HFF-Myc (cell line): ENCODE measurements around the gene CNNM4.

Experiments
- DNase-seq: peaks from one replicate; pipeline ENCODE4 v3.0.0-alpha.2; 2011; ENCODE audit warnings: low read depth; ENCODE audit errors: extremely low read depth
- H3K4me3 ChIP-seq: replicated peaks from 2 replicates; pipeline ENCODE4 v1.5.1; 2011; ENCODE audit warnings: low read depth, mild to moderate bottlenecking, control low read depth, low read length
- TF ChIP-seq, protein P1 (sequence below): IDR thresholded peaks from 2 replicates; pipeline ENCODE4 v1.5.1; 2012; ENCODE audit warnings: mild to moderate bottlenecking, low read depth, low read length, control low read depth; ENCODE audit errors: missing control alignments

CNNM4 gene

DNA sequence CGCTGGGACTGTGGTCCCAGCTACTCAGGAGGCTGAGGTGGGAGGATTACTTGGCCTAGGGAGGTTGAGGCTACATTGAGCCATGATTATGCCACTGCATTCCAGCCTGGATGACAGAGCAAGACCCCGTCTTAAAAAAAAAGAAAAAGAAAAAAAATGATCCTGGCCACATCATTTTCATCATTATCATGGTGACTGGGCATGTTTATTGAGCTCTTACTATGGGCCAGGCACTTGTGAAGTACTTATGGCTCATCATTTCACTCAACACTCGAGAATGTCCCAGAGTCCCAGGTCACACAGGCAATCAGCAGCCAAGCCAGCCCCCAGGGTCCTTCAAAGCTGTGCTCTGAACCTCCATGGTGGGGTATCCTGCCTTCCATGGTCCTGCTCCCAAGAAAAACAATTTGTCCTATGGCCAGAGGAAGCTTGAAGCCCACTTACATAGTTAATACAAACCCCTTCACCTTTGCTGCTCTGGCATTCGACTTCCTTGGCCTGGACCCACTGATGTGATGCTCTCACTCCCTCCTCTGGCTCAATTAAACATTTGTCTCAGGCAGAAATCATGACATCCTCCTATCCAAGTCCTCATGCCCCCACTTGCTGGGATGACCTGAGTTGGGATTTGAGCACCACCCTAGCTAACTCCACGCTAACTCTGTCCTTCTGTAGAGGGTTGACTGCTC lies 3.8 kb upstream of the CNNM4 start:
- TF ChIP-seq, protein P1, sequence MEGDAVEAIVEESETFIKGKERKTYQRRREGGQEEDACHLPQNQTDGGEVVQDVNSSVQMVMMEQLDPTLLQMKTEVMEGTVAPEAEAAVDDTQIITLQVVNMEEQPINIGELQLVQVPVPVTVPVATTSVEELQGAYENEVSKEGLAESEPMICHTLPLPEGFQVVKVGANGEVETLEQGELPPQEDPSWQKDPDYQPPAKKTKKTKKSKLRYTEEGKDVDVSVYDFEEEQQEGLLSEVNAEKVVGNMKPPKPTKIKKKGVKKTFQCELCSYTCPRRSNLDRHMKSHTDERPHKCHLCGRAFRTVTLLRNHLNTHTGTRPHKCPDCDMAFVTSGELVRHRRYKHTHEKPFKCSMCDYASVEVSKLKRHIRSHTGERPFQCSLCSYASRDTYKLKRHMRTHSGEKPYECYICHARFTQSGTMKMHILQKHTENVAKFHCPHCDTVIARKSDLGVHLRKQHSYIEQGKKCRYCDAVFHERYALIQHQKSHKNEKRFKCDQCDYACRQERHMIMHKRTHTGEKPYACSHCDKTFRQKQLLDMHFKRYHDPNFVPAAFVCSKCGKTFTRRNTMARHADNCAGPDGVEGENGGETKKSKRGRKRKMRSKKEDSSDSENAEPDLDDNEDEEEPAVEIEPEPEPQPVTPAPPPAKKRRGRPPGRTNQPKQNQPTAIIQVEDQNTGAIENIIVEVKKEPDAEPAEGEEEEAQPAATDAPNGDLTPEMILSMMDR: no peak
- no peak overlapping the region for H3K4me3 ChIP-seq
- no peak for DNase-seq

DNA sequence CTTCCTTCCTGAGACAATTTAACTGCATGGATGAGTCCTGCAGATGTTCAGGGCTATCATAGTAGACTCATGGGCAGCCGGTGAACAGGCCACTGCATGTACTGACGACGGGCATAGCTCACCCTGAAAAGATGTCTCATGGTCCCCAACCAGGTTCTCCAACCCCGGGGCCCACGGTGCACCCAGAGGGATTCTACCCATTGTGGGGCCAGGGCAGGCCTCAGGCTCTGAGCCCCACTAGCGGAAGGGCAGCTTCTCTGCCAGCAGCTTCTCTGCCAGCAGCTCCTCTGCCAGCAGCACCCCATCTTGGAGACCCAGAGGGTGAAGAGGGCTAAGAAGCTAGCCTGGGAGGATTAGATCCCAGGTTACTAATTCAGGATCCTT lies 3.2 kb upstream of the CNNM4 start:
- TF ChIP-seq, protein P1: no peak
- no peak for DNase-seq

DNA sequence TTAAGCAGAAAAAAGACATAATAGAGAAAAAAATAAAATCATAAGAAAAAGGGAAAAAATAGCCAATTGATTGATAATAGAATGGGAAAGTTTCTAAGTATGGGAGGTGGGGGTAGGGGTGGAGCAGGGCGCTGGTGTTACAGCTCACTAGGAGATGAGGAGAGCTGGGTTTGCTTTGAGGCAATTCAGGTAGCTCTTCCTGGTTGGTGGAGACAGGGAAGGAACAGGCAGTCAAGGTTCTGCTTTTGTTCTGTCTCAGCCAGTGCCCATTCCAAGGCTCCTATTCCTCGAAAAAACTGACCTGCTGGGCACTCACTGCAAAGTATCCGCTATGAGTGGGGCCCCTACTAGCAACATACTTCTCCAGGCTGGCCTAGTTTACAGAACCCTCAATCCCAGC lies 1.7 kb upstream of the CNNM4 start:
- no peak for DNase-seq
- no peak overlapping the region for H3K4me3 ChIP-seq
- TF ChIP-seq, protein P1: no peak

More for the DNA sequence above, 3.2 kb upstream of the CNNM4 start:
- H3K4me3 ChIP-seq: no peak overlapping the region

DNA sequence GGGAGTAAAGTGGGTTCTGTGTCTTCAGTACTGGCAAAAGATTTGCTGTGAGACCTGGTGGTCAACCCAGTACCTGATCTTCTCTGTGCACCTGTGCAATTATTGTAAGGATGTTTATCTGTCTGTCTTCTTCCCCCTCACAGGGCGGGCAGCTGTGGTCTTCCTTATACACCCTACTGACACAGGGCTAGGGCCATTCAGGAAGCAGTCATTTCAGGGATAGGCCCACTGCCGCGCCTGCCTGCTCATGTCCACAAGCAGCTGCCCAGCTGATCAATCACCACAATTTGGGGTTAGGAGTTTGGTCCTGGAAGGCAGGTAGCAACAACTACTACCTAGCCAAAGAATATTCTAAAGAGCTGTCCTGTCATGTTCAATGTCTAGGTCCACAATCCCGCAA lies 1.2 kb upstream of the CNNM4 start:
- DNase-seq: no peak
- TF ChIP-seq, protein P1: no peak
- no peak overlapping the region for H3K4me3 ChIP-seq

DNA sequence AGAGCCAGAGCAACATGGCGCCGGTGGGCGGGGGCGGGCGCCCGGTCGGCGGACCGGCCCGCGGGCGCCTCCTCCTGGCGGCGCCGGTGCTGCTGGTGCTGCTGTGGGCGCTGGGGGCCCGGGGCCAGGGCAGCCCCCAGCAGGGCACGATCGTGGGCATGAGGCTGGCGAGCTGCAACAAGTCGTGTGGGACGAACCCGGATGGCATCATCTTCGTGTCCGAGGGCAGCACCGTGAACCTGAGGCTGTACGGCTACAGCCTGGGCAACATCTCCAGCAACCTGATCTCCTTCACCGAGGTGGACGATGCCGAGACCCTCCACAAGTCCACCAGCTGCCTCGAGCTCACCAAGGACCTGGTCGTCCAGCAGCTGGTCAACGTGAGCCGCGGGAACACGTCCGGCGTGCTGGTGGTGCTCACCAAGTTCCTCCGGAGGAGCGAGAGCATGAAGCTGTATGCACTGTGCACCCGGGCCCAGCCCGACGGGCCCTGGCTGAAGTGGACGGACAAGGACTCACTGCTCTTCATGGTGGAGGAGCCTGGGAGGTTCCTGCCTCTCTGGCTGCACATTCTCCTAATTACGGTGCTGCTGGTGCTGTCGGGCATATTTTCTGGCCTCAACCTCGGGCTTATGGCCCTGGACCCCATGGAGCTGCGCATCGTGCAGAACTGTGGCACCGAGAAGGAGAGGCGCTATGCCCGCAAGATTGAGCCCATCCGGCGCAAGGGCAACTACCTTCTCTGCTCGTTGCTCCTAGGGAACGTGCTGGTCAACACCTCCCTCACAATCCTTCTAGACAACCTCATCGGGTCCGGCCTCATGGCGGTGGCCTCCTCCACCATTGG lies 507 bp downstream of the CNNM4 start:
- DNase-seq: no peak
- H3K4me3 ChIP-seq: peak overlapping the region; percentile 62
- TF ChIP-seq, protein P1: peak; percentile 28

DNA sequence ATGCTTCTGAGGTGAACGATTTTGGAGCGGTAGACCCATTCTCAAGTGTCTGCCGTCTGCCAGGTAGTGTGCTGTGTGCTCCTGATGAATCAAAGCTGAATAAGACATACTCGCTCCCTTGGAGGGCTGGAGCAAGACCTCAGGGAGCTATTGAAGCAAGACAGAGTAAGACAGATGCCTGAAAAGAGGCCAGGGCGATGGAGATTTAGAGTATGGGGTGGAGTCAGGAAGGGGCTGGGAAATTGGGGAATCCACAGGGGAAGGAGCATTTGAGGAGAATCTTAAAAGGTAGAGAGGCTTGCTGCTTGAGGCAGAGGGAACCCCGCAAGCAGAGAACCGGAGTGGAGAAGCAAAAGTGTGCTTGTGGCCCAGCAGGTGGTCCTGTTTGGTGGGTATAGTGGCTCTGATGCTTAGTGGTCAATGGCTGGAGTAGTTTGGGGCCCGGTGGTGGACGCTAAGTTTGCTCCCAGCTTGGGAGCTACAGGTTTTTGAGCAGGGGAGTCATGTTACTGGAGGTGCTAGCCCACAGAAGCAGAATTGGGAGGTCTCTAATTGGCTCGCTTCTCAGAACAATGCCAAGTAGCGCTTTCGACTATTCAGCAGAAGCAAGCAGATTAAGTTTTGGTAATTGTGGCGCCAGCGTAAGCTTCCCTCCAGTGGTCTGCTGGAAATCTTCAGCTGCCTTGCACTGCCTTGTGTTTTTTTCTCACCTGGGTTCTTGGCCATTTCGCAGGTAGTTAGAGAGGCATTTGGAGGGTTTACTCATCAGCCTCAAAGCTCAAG lies 2.0 kb downstream of the CNNM4 start:
- H3K4me3 ChIP-seq: peak overlapping the region; percentile 39
- TF ChIP-seq, protein P1: no peak
- no peak for DNase-seq
